Measurements from ENCODE around the gene AP1S2. TPM values are rescaled to one million over a fixed set of nuclear protein-coding genes. Genes with fewer than 3 reads are reported as not detected.

AP1S2 gene
- total RNA-seq, 1 donor from 2014 or later = 18.9 TPM

- TF ChIP-seq POLR2AphosphoS5 (IDR thresholded peaks at IDR 0.05; ENCODE audit: insufficient read depth in 1 of 2, low read depth in 1 of 2) (no peak), POLR2A (IDR thresholded peaks at IDR 0.05) (no peak)
- TF ChIP-seq, protein P1, sequence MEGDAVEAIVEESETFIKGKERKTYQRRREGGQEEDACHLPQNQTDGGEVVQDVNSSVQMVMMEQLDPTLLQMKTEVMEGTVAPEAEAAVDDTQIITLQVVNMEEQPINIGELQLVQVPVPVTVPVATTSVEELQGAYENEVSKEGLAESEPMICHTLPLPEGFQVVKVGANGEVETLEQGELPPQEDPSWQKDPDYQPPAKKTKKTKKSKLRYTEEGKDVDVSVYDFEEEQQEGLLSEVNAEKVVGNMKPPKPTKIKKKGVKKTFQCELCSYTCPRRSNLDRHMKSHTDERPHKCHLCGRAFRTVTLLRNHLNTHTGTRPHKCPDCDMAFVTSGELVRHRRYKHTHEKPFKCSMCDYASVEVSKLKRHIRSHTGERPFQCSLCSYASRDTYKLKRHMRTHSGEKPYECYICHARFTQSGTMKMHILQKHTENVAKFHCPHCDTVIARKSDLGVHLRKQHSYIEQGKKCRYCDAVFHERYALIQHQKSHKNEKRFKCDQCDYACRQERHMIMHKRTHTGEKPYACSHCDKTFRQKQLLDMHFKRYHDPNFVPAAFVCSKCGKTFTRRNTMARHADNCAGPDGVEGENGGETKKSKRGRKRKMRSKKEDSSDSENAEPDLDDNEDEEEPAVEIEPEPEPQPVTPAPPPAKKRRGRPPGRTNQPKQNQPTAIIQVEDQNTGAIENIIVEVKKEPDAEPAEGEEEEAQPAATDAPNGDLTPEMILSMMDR (IDR thresholded peaks at IDR 0.05) = no peak
- intact Hi-C loops (cut with DNase I) = no loop called here
- peaks cover 0 to 53% of the 10 kb centered on the region in 2 donors for H3K36me3 ChIP-seq
- H3K27me3 ChIP-seq = no peaks in the 10 kb centered on the region
- DNase-seq (ENCODE audit: extremely low spot score in 2 of 2) = no peak
- no peak overlapping the region for H3K4me3 ChIP-seq
- no peak overlapping the region for H3K27ac ChIP-seq
- H3K9me3 ChIP-seq = no peaks in the 10 kb centered on the region
- no peaks in the 10 kb centered on the region for H3K4me1 ChIP-seq
Measured at GRCh38 chrX:15820106-15821073, 34.2 kb downstream of the AP1S2 start.

GRCh38 chrX:15816886-15817285 lies 37.7 kb downstream of the AP1S2 start:
- Histone ChIP-seq H3K27ac (no peak overlapping the region), H3K27me3 (no peaks in the 10 kb centered on the region), H3K9me3 (no peaks in the 10 kb centered on the region), H3K36me3 (peaks cover 0 to 54% of the 10 kb centered on the region in 2 donors), H3K4me1 (no peaks in the 10 kb centered on the region), H3K4me3 (no peak overlapping the region)
- no peak for DNase-seq (ENCODE audit: extremely low spot score in 2 of 2)
- TF ChIP-seq, protein P1 (IDR thresholded peaks at IDR 0.05) = no peak
- TF ChIP-seq POLR2AphosphoS5 (IDR thresholded peaks at IDR 0.05; ENCODE audit: insufficient read depth in 1 of 2, low read depth in 1 of 2) (no peak), POLR2A (IDR thresholded peaks at IDR 0.05) (no peak)
- intact Hi-C loops (cut with DNase I) = no loop called here

- no peak overlapping the region for H3K27ac ChIP-seq
- no peaks in the 10 kb centered on the region for H3K4me1 ChIP-seq
- DNase-seq (ENCODE audit: extremely low spot score in 2 of 2) = no peak
- no peak for TF ChIP-seq POLR2AphosphoS5 (IDR thresholded peaks at IDR 0.05; ENCODE audit: insufficient read depth in 1 of 2, low read depth in 1 of 2)
- TF ChIP-seq, protein P1 (IDR thresholded peaks at IDR 0.05) = no peak
- TF ChIP-seq POLR2A (IDR thresholded peaks at IDR 0.05) = no peak
- no peaks in the 10 kb centered on the region for H3K27me3 ChIP-seq
- intact Hi-C loops (cut with DNase I) = no loop called here
- H3K36me3 ChIP-seq = peaks cover 0 to 51% of the 10 kb centered on the region in 2 donors
- H3K9me3 ChIP-seq = no peaks in the 10 kb centered on the region
- H3K4me3 ChIP-seq = no peak overlapping the region
Measured at GRCh38 chrX:15816438-15816809, 38.2 kb downstream of the AP1S2 start.

- no peaks in the 10 kb centered on the region for H3K9me3 ChIP-seq
- H3K4me3 ChIP-seq = no peak overlapping the region
- no peak for DNase-seq (ENCODE audit: extremely low spot score in 2 of 2)
- no peak overlapping the region for H3K27ac ChIP-seq
- H3K27me3 ChIP-seq = no peaks in the 10 kb centered on the region
- H3K36me3 ChIP-seq = peaks cover 0 to 52% of the 10 kb centered on the region in 2 donors
- TF ChIP-seq, protein P1 (IDR thresholded peaks at IDR 0.05) = no peak
- TF ChIP-seq POLR2AphosphoS5 (IDR thresholded peaks at IDR 0.05; ENCODE audit: insufficient read depth in 1 of 2, low read depth in 1 of 2) (no peak), POLR2A (IDR thresholded peaks at IDR 0.05) (no peak)
- H3K4me1 ChIP-seq = no peaks in the 10 kb centered on the region
- intact Hi-C loops (cut with DNase I) = no loop called here
Measured at GRCh38 chrX:15815779-15816437, 38.7 kb downstream of the AP1S2 start.

Measured in vagina (tissue), 2 donors.